ENCODE measurements around the gene NRBP1. TPM values are rescaled to one million over a fixed set of nuclear protein-coding genes. Genes with fewer than 3 reads are reported as not detected.

The NRBP1 gene
- total and polyA plus RNA-seq, 9 of the 15 experiments (the other 6 are each of a cell fraction or from before 2014, with no cell fraction given), result 2.9 to 84.5 (median 36.9) TPM

- no peak for TF ChIP-seq ZNF311 (CRISPR knock-in tag; IDR thresholded peaks at IDR 0.05)
- no peak for TF ChIP-seq ETV5 (CRISPR knock-in tag; IDR thresholded peaks at IDR 0.05; ENCODE audit: low read depth)
- no peak for TF ChIP-seq DNMT1 (IDR thresholded peaks at IDR 0.05)
- peak; percentile 90 for TF ChIP-seq ZBTB7A (IDR thresholded peaks at IDR 0.05; ENCODE audit: borderline replicate concordance, control insufficient read depth, low read depth, low read length)
- TF ChIP-seq MCM2 (IDR thresholded peaks at IDR 0.05; ENCODE audit: low read depth), result no peak
- TF ChIP-seq MBD2 (IDR thresholded peaks at IDR 0.05; ENCODE audit: borderline replicate concordance, low read depth), result peak; percentile 73; the same call in 1 of the 2 replicates
- TF ChIP-seq ELK3 (CRISPR knock-in tag; IDR thresholded peaks at IDR 0.05), result no peak
- TF ChIP-seq PML (IDR thresholded peaks at IDR 0.05; ENCODE audit: low read length), result peak; percentile 81; the same call in 1 of the 2 replicates
- TF ChIP-seq NR2C2 (CRISPR knock-in tag; IDR thresholded peaks at IDR 0.05), result no peak
- TF ChIP-seq NR2C2 (tag; IDR thresholded peaks at IDR 0.05), result peak; percentile 52; the same call in 1 of the 2 replicates
- peak; percentile 71 to 79 for TF ChIP-seq SIN3A (IDR thresholded peaks at IDR 0.05; ENCODE audit: borderline replicate concordance in 2 of 2, control insufficient read depth in 1 of 2, low read depth in 2 of 2, low read length in 2 of 2)
- TF ChIP-seq RCOR1 (IDR thresholded peaks at IDR 0.05; ENCODE audit: borderline replicate concordance in 1 of 2, low read depth in 2 of 2, low read length in 2 of 2), result no peak
- no peak for TF ChIP-seq MEF2D (tag; conservative IDR thresholded peaks at IDR 0.05; ENCODE audit: low read depth)
- no peak for TF ChIP-seq ZNF586 (CRISPR knock-in tag; conservative IDR thresholded peaks at IDR 0.05)
- peak; percentile 90 to 95 for TF ChIP-seq MAZ (CRISPR knock-in tag; conservative IDR thresholded peaks at IDR 0.05 in 1 of 2, IDR thresholded peaks at IDR 0.05 in 1 of 2)
- TF ChIP-seq SRSF1 (IDR thresholded peaks at IDR 0.05; ENCODE audit: low read depth, low read length), result no peak
- peak; percentile 86 for TF ChIP-seq HNRNPLL (IDR thresholded peaks at IDR 0.05; ENCODE audit: low read depth, low read length, poor library complexity, severe bottlenecking)
- peak; percentile 79; the same call in 1 of the 2 replicates for TF ChIP-seq GTF2E2 (tag; IDR thresholded peaks at IDR 0.05)
- TF ChIP-seq YY1 (IDR thresholded peaks at IDR 0.05; ENCODE audit: borderline replicate concordance in 1 of 3, control insufficient read depth in 1 of 3, extremely low read depth in 1 of 3, insufficient read depth in 3 of 3, insufficient read length in 1 of 3, insufficient replicate concordance in 2 of 3, low read depth in 1 of 3, low read length in 2 of 3), result peak; percentile 24 to 88 (median 78)
- peak; percentile 74 for TF ChIP-seq POLR2H (tag; IDR thresholded peaks at IDR 0.05; ENCODE audit: low read depth)
- TF ChIP-seq ZNF766 (CRISPR knock-in tag; conservative IDR thresholded peaks at IDR 0.05), result no peak
- peak; percentile 91 for TF ChIP-seq POLR2A (conservative IDR thresholded peaks at IDR 0.05)
- TF ChIP-seq KDM5B (IDR thresholded peaks at IDR 0.05; ENCODE audit: insufficient replicate concordance, low read depth, low read length), result peak; percentile 93
- no peak for TF ChIP-seq SMARCE1 (IDR thresholded peaks at IDR 0.05)
- TF ChIP-seq TEAD4 (IDR thresholded peaks at IDR 0.05; ENCODE audit: low read length), result no peak
- TF ChIP-seq TEAD4 (CRISPR knock-in tag; IDR thresholded peaks at IDR 0.05; ENCODE audit: borderline replicate concordance), result no peak
- TF ChIP-seq IRF2 (CRISPR knock-in tag; IDR thresholded peaks at IDR 0.05), result no peak
Observed at GRCh38 chr2:27428213-27428977, at the start of gene NRBP1 (continued).

Data from K562 (cell line).